Activated CD4-positive, alpha-beta T cell treated with anti-CD3 and anti-CD28 coated beads, Interleukin-2, amount 10 ng/mL, durations not matched to agents 24 days and 14 days (primary cell): ENCODE measurements around the gene FAM98C. TPM values are rescaled to one million over a fixed set of nuclear protein-coding genes. Genes with fewer than 3 reads are reported as not detected.
"Not testable (repeated sequence)": the region's sequence is repeated elsewhere in the genome, so short reads cannot be mapped to it uniquely, and the experiment has no call there.

ENCODE experiments used
- DNase-seq: peaks from one replicate; pipeline ENCODE4 v3.0.0; 2022
- H3K27ac Mint-ChIP-seq: one replicate; pipeline ENCODE4 v1.8.0; 2022; ENCODE audit warnings: mild to moderate bottlenecking, mixed read lengths
- H3K27me3 Mint-ChIP-seq: one replicate; pipeline ENCODE4 v1.8.0; 2022; ENCODE audit warnings: mixed read lengths
- H3K36me3 Mint-ChIP-seq: one replicate; pipeline ENCODE4 v1.8.0; 2022; ENCODE audit warnings: low read depth, mild to moderate bottlenecking, mixed read lengths
- H3K4me1 Mint-ChIP-seq: one replicate; pipeline ENCODE4 v1.8.0; 2021; ENCODE audit warnings: mixed read lengths
- H3K4me3 Mint-ChIP-seq: one replicate; pipeline ENCODE4 v1.8.0; 2022; ENCODE audit warnings: mild to moderate bottlenecking, moderate library complexity, mixed read lengths
- H3K9me3 Mint-ChIP-seq: one replicate; pipeline ENCODE4 v1.8.0; 2021; ENCODE audit warnings: mixed read lengths
- intact Hi-C: fragments of 100-400 bp; cut with micrococcal nuclease; formaldehyde crosslinking; loops from one replicate; pipeline ENCODE4 v1.15.1; 2023
- total RNA-seq: library from RNA; stranded (reverse); gene quantifications from 2 replicates; pipeline ENCODE4 v1.2.3, GENCODE V29; 2022

Gene FAM98C
- 25.3 and 30.4 TPM in 2 replicates for total RNA-seq

DNA sequence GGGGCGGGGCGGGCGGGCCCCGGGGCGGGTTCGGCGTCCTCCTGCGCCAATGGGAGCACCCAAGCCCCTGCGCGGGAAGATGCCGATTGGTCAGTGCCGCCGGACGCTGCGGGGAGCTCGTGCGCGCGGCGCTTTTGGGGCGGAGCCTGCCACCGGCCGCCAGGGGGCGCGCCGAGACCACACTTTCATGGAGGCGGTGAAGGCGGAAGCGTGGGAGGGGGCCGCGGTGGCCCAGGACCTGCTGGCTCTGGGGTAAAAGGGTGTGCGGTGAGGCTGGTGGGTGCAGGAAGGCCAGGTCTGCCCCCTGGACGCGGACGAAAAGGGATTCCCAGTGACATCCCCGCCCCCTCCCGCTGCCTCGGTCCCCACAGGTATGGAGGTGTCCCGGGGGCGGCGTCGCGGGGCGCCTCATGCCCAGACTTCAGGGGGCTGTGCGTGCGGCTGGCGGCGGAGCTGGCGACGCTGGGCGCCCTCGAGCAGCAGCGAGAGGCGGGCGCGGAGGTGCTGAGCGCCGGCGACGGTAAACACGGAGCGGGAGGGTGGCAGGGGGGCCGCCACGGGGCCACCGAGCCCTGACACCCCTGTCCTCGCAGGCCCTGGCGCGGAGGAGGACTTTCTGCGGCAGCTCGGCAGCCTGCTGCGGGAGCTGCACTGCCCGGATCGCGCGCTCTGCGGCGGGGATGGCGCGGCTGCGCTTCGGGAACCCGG, at the start of gene FAM98C:
TSS of gene FAM98C (plus strand) at position 127 of the 708 bp plus-strand sequence. CDS start at position 188, 61 bp downstream.
- H3K4me1 Mint-ChIP-seq: peaks cover 12% of the 10 kb centered on the region
- DNase-seq: peak; percentile 99
- intact Hi-C loops: loop anchor here (1.0 to 10.0 kb wide), 7 partner anchors 24 to 527 kb away; partner anchors contain the start of genes MRPS12, NFKBIB, RASGRP4 and SARS2
- peaks cover 19% of the 10 kb centered on the region for H3K36me3 Mint-ChIP-seq
- peak within 1 kb of the TSS; percentile 95 for H3K27ac Mint-ChIP-seq
- peak within 1 kb of the TSS; percentile 95 for H3K4me3 Mint-ChIP-seq
- H3K9me3 Mint-ChIP-seq: no peaks in the 10 kb centered on the region
- H3K27me3 Mint-ChIP-seq: peaks cover 2% of the 10 kb centered on the region

DNA sequence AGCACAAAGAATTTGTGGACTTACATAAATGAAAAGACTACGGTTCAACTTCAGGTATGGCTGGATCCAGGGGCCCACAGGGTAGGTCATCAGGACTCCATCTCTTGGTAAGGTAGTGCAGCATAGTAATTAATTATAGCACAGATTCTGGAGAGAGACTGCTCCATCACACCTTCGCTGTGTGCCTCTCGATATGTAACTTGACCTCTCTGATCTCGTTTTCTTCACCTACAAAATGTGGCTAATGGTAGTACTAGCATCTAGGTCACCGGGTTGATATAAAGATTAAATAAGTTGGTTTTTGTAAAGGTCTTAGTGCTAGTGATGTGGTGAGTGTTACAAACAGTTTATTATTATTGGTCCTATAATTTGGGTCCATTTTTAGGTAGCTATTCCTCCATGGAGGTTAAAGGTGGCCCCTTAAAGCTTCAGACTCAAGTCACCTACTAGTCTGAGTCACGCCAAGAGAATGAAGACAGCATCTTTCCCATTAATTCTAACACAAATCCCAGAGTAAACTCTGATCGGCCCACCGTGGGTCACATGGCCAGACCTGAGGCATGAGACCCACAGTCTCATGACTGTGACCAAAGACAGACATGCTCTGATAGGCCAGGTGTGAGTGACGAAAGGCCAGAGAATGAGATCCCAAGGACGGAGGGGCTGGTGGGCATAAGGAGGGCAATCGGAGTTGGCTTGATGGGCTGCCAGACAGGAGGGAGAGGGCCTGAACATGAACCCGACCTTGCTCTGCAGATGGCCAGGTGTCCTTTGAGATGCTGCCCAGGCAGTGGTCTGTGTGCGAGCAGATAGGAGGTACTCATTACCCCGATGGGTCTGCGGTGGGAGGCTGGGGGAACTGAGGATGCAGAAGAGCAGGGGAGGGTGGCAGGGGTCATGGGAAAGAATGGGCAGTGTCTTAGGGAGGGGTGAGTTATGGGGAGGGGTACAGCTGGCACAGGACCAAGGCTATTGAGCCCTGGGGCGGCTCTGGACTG, 46.9 kb upstream of the FAM98C start:
- intact Hi-C loops: no loop called here
- H3K36me3 Mint-ChIP-seq: no peaks in the 10 kb centered on the region
- no peak for DNase-seq
- peaks cover 32% of the 10 kb centered on the region for H3K27me3 Mint-ChIP-seq
- H3K4me1 Mint-ChIP-seq: peaks cover 5% of the 10 kb centered on the region
- H3K27ac Mint-ChIP-seq: no peak overlapping the region
- H3K9me3 Mint-ChIP-seq: no peaks in the 10 kb centered on the region
- no peak overlapping the region for H3K4me3 Mint-ChIP-seq

- Mint-ChIP-seq H3K27ac (no peak overlapping the region), H3K27me3 (peaks cover 37% of the 10 kb centered on the region), H3K4me3 (no peak overlapping the region), H3K4me1 (peaks cover 10% of the 10 kb centered on the region), H3K36me3 (no peaks in the 10 kb centered on the region), H3K9me3 (no peaks in the 10 kb centered on the region)
- intact Hi-C loops: no loop called here
- no peak for DNase-seq
Measured at GRCh38 chr19:38358071-38358470, 44.8 kb upstream of the FAM98C start.

GRCh38 chr19:38359242-38360021, 43.5 kb upstream of the FAM98C start:
- intact Hi-C loops: no loop called here
- no peaks in the 10 kb centered on the region for H3K9me3 Mint-ChIP-seq
- H3K36me3 Mint-ChIP-seq: no peaks in the 10 kb centered on the region
- H3K4me1 Mint-ChIP-seq: peaks cover 10% of the 10 kb centered on the region
- peak overlapping the region; percentile 34 for H3K4me3 Mint-ChIP-seq
- no peak overlapping the region for H3K27ac Mint-ChIP-seq
- peaks cover 37% of the 10 kb centered on the region for H3K27me3 Mint-ChIP-seq
- DNase-seq: no peak

DNA sequence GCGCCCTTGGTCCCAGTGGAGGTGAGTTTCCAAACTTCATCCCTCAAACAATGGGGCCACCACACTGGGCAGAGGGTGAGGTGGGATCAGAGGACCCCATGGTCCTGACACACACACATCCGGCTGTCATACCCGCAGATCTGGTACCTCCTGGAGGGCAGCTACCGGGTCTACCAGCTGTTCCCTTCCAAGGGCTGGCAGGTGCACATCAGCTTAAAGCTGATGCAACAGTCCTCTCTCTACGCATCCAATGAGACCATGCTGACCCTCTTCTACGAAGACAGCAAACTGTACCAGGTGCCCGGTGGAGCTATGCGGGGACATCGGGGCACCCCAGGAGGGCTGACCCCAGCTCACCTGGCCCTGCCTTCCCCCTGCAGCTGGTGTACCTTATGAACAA, 42.5 kb upstream of the FAM98C start:
- Mint-ChIP-seq H3K27ac (no peak overlapping the region), H3K4me3 (peak overlapping the region; percentile 92), H3K36me3 (no peaks in the 10 kb centered on the region), H3K4me1 (peaks cover 10% of the 10 kb centered on the region), H3K9me3 (no peaks in the 10 kb centered on the region), H3K27me3 (peaks cover 37% of the 10 kb centered on the region)
- DNase-seq: no peak
- intact Hi-C loops: no loop called here

DNA sequence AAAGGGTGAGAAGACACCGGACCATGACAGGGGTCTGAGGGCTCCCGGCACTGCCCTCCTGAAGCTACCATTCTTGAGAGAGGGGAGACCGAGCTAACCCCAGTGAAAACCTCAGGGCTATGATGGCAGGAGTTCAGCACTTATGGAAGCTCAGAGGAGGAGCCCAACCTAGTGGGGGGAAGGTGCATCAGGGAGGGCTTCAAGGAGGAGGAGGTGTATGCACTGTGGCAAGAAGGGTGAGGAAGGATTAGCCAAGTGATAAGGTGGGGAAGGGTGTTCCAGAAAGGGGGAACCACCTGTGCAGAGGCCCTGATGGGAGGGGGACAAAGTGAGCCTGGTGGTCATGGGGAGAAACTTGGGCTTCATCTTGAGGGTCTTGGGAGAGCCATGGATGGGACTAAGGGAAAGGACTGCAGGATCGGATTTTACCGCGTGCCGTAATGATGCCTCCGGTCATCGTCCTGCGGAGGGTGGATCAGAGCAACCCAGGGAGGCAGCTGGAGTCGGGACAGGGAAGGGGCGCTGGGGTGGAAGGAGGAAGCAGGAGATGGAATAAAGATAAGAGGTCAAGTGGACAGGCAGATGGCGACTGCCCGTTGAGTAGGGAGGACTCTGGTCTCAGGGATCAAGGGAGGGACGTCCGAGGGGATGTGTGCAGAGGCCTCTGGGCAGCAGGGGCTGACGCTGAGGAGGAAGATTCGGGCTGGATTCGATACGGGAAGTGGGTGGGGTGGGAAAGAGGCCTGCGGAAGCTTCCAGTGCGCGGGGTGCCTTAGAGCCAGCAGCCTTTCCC, 41.9 kb upstream of the FAM98C start:
- Mint-ChIP-seq H3K9me3 (no peaks in the 10 kb centered on the region), H3K4me1 (peaks cover 10% of the 10 kb centered on the region), H3K27me3 (peaks cover 33% of the 10 kb centered on the region), H3K4me3 (peak overlapping the region; percentile 92), H3K27ac (no peak overlapping the region), H3K36me3 (no peaks in the 10 kb centered on the region)
- intact Hi-C loops: no loop called here
- DNase-seq: no peak

DNA sequence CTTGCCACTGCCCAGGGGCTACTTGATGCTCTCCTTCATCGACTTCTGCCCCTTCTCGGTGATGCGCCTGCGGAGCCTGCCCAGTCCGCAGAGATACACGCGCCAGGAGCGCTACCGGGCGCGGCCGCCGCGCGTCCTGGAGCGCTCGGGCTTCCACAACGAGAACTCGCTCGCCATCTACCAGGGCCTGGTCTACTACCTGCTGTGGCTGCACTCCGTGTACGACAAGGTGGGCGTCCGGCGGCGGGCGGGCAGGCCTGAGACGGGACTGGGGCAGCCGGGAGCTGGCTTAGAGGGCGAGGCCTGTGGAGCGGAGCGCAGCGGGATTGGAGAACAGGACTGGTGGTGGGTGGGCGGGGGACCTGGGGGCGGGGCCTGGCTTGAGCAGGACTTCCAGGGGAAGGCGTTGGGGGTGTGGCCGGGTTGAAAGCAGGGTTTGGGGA, 41.2 kb upstream of the FAM98C start:
- Mint-ChIP-seq H3K27ac (peak overlapping the region; percentile 67), H3K9me3 (no peaks in the 10 kb centered on the region), H3K36me3 (no peaks in the 10 kb centered on the region), H3K27me3 (peaks cover 31% of the 10 kb centered on the region), H3K4me1 (peaks cover 10% of the 10 kb centered on the region), H3K4me3 (peak overlapping the region; percentile 92)
- intact Hi-C loops: loop anchor here (1.0 kb wide), 3 partner anchors 13 to 45 kb away; partner anchors contain the start of gene PSMD8
- DNase-seq: peak; percentile 93

DNA sequence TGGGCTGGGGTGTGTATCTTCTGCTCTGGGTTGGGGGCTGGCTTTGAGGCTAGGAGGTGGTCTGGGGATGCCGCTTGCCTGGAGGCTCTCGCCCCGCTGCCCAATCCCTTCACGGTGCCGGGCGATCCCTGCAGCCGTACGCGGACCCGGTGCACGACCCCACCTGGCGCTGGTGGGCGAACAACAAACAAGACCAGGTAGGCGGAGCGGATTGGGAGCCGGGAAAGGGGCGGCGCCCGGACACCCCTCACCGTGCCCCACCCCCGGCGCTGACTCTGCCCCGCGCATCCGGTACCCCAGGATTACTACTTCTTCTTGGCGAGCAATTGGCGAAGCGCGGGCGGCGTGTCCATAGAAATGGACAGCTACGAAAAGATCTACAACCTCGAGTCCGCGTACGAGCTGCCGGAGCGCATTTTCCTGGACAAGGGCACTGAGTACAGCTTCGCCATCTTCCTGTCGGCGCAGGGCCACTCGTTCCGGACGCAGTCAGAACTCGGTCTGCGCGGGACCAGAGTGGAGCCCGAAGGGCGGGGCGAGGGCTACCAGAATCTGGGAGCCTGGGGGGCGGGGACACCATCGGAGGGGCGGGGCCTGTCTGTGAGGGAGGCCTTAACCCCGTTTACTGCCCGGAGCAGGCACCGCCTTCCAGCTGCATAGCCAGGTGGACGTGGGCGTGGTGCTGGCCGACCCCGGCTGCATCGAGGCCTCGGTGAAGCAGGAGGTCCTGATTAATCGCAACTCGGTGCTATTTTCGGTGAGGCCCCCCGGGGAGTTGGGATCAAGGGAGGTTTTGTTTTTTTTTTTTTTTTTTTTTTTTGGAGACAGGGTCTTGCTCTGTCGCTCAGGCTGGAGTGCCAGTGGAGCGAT, 40.6 kb upstream of the FAM98C start:
- Mint-ChIP-seq H3K27me3 (peaks cover 30% of the 10 kb centered on the region), H3K4me1 (peaks cover 10% of the 10 kb centered on the region), H3K27ac (peak overlapping the region; percentile 67), H3K4me3 (peak overlapping the region; percentile 92), H3K36me3 (no peaks in the 10 kb centered on the region), H3K9me3 (no peaks in the 10 kb centered on the region)
- intact Hi-C loops: loop anchor here (1.0 kb wide), 3 partner anchors 12 to 46 kb away; partner anchors contain the start of gene PSMD8
- DNase-seq: peak; percentile 96

DNA sequence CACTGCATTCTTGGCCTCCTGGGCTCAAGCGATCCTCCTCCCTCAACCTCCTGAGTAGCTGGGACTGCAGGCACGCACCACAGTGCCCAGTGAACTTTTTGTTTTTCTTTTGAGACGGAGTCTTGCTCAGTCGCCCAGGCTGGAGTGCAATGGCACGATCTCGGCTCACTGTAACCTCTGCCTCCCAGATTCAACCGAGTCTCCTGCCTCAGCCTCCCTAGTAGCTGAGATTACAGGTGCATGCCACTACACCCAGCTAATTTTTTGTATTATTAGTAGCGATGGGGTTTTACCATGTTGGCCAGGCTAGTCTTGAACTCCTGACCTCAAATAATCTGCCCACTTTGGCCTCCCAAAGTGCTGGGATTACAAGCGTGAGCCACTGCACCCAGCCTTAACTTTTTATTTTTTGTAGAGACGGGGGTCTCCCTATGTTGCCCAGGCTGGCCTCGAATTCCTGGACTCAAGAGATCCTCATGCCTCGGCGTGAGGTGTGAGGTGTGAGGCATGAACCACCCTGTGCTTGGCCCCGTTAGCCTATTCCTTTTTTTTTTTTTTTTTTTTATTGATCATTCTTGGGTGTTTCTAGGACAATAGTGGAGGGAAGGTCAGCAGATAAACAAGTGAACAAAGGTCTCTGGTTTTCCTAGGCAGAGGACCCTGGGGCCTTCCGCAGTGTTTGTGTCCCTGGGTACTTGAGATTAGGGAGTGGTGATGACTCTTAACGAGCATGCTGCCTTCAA, 39.8 kb upstream of the FAM98C start:
- not testable (repeated sequence) for H3K36me3 Mint-ChIP-seq, DNase-seq, H3K27ac Mint-ChIP-seq, H3K9me3 Mint-ChIP-seq
- peak overlapping the region; percentile 68 for H3K4me3 Mint-ChIP-seq
- intact Hi-C loops: loop anchor here (1.0 kb wide), 3 partner anchors 11 to 47 kb away; partner anchors contain the start of gene PSMD8
- H3K27me3 Mint-ChIP-seq: peaks cover 28% of the 10 kb centered on the region
- H3K4me1 Mint-ChIP-seq: peaks cover 10% of the 10 kb centered on the region

DNA sequence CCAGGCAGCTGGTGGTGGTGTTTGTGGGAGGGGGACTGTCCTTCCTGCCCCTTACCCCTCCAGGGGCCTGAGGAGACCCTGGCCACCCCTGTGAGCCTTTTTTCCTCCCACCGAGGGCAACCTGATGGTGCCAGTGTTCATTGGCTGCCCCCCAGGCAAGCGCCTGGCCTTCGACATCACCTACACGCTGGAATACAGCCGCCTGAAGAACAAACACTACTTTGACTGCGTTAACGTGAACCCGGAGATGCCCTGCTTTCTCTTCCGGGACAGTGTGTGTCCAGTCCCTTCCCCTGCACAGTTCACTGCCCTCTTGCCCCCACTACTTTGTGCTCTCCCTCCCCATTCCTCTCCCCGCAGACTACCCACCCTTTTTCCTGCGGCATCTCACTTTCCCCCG, 35.9 kb upstream of the FAM98C start:
- intact Hi-C loops: no loop called here
- DNase-seq: no peak
- Mint-ChIP-seq H3K4me3 (no peak overlapping the region), H3K27ac (no peak overlapping the region), H3K4me1 (no peaks in the 10 kb centered on the region), H3K27me3 (peaks cover 7% of the 10 kb centered on the region), H3K36me3 (no peaks in the 10 kb centered on the region), H3K9me3 (no peaks in the 10 kb centered on the region)

DNA sequence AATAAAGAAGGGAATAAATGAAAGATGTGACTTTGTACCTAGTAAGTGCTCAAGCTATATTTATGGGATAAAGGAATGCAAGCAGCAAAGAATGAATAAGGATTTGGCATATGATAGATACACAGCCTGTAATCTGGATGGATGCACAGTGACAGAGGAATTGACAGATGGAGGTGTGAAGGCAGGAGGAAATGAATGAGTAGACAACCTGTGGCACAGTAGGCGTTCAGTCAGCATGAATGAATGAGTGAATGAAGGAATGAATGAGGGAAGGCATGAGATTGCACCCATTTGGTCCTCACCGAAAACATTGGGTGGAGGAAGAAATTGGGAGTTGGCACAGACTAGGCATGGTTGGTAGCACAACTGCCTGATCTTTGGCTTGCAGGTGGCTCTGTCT, 33.3 kb upstream of the FAM98C start:
- Mint-ChIP-seq H3K9me3 (no peaks in the 10 kb centered on the region), H3K4me1 (no peaks in the 10 kb centered on the region), H3K27me3 (peaks cover 7% of the 10 kb centered on the region), H3K27ac (no peak overlapping the region), H3K36me3 (peaks cover under 1% of the 10 kb centered on the region), H3K4me3 (no peak overlapping the region)
- intact Hi-C loops: no loop called here
- no peak for DNase-seq
